GM21717 (cell line): ENCODE data around the gene RAB11FIP3.

Experiments
- ATAC-seq: cut with Tn5 transposase; IDR thresholded peaks from one replicate; pipeline ENCODE4 v1.9.1; 2021; ENCODE audit warnings: mild to moderate bottlenecking, moderate library complexity; ENCODE audit not compliant: unreplicated experiment

The RAB11FIP3 gene

GRCh38 chr16:529012-529575 is 103.6 kb downstream of the RAB11FIP3 start:
- ATAC-seq: no peak

- ATAC-seq: no peak
Measured at GRCh38 chr16:530111-530817, 104.8 kb downstream of the RAB11FIP3 start.

- ATAC-seq: no peak
Measured at GRCh38 chr16:531494-532125, 106.2 kb downstream of the RAB11FIP3 start.

DNA sequence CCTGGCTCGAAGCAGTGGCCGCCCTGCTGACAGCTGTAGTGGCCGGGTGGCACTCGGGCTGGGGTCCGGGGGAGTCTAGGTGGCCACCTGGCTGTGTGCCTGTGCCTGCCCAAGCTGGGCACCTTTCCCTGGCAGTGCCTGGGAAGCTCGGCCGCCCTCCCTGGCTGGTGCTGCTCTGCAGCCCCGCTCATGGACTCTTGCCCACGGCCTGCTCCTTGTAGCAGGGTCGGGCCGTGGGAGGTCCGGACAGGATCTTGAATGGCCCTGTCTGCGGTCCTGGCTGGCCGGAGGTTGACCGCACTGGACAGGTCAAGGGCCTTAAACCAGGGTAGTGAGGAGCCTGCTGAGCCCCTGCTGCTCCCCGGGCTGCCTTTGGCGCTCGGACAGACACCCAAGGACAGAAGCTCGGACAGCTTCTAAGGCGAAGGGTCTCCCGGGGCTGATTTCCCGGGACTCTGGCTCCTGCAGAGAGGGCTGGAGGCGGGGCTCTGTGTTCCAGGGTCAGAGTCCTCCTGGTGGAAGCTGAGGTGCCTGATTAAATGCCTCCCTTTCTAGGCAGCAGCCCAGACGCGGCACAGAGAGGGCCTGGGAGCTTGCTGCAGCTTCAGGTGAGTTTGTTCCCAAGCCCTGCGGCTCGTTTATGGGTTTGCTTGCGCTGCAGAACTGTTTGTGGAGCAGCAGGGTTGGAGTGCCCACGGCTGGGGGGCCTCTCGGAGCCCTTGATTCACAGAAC is 108.1 kb downstream of the RAB11FIP3 start:
- ATAC-seq: no peak

- ATAC-seq: no peak
Measured at GRCh38 chr16:534135-534534, 108.7 kb downstream of the RAB11FIP3 start.

DNA sequence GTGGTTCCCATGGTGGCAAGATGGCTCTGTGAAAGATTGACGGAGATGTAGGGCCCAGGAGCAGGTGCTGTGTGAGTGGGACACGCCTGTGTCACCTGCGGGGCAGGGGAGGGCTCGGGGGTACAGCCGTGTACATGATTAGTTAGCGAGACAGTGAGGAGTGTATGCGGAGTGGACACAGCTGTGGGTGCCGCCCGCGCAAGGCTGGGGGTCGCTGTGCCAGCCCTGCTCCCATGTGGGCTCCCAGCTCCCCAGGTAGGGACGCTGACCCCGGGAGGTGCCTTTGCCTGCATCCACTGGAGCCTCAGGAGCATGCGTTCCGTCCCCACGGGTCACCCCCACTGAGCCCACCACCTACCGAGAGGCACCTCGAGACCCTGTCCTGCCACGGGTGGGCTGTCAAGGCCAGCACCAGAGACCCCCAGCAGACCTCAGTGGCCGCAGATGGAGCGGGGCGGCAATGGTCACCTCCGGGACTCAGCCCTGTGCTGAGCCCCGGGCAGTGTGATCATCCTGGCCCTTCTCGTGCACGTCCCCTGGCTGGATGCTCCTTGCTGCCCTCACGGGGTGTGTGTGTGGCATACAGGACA is 109.5 kb downstream of the RAB11FIP3 start:
- ATAC-seq: no peak

DNA sequence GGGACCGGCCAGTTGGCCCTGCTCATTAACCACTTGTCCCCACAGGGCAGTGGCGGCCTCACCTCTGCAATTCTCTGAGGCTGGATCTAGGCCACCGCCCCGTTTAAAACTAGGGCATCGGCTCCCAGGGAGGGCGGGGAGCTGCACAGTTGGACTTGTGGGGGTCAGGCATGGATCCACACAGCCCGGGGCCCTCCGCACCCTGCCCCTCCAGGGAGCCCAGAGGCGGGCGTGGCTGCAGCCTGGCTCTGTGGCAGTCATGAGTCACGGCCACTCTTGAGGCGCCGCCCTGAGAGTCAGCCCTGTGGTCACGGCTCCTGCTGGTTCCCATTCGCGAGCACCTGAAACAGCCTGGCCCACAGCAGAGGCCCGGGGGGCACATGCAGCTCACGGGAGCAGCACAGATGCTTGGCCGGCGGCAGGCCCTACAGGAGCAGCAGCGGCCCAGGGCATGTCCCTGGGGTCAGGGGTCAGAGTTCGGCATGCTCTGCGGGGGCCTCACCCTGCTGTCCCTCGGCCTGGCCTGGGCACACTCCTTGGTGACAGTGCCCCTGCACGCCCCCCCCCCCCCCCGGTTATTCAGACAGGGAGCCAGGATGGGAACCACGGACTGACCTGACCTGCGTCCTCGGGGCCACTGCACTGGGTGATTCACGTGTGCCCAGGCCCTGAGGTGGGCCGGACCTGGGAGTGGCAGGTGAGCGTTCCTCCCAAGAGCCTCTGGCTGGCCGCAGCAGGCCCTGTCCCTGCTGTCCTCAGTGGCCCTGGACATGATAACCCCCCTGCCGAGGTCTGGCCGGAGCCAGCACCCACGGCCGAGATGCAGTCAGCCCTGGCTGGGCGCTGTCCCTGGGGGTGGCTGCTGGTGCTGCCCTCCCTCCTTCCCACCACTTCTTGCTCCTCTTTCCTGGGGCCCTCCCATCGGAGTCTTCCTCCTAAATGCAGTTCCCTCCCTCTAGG is 110.3 kb downstream of the RAB11FIP3 start:
- no peak for ATAC-seq

DNA sequence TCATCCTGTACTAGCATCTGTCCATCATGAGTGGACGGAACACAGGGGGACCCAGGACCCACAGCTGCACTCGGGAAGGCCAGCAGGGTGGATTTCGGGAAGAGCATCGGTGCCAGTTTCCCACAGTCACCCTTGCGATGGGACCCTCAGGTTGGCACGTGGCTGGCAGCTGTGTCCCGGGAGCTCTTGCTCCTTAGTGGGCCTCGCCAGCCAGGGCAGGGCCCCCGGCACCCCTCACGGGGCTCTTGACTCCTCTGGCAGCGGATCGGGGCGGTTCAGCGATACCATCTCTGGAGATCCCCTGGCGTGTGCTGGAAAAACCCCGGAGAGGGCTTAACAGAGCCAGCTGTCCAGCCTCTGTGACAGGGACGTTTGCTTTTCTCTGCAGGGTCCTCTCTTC is 111.3 kb downstream of the RAB11FIP3 start:
- ATAC-seq: no peak

GRCh38 chr16:537415-538335 is 112.2 kb downstream of the RAB11FIP3 start:
- no peak for ATAC-seq

DNA sequence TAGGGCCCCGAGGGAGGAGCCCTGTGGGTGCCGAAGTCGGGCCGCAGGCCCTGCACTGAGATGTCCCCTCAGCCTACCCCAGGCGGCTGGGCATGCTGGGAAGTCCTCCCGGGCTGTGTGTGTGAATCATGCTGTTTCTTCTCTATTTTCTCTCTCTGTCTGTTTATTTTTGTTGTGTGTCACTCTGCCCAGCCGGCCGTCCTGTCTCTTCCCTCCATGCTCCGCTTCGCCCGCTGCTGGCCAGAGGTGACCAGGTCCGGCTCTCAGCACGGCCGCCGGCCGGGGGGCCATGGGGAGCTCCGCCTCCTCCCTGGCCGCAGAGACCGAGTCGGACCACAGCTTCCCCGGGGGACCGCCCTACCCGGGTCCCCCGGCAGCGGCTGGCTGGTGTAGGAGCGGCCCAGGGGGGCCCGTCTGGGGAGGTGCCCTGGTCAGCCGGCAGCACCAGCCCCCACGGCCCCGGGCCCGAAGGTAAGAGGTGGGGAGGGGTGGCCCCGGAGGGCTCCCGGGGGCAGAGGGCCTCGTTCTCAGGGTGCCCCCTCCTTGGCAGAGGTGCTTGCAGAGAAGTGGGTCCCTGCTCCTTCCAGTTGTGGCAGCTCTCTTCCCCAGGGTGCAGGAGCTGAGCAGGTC is 114.6 kb downstream of the RAB11FIP3 start:
- ATAC-seq: no peak

- ATAC-seq: no peak
Measured at GRCh38 chr16:540645-541340, 115.3 kb downstream of the RAB11FIP3 start.

DNA sequence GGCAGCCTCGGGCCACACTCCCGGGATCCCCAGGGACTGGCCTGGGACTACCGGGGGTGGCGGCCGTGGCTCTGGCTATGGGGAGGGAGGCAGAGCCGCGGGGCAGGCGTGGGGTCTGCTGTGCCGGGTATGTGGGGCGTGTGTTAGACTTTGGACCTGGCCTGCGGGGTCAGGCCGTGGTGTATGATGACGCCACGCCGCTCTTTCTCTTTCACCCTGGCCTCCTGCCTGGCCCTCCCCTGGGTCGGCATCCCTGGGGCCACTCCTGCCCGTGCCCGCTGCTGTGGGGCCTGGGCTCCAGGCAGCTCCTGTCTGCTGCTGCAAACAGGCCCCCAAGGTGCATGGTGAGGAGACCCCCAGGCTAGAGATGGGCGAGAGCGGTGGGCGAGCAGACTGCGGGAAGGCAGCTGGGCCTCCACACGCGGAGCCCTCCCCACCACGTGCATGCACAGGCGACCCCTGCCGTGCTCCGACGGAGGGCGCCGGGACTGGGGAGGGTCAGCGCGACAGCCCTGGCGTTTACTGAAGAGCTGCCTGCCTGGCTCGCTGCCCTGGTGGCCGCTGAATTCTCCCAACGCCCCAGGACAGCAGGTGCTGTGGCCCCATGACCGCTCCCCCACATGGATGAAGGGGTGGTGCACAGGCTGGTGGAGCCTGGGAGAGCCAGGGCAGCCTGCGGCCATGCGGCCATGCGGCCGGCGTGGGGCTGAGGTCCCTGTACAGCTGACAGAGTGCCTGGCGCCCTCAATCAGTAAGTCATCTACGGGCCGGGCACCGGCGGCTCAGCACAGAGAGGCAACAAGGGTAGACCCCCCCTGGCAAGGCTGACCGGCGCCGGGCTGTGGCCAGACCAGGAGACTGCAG is 118.1 kb downstream of the RAB11FIP3 start:
- ATAC-seq: no peak

- no peak for ATAC-seq
Measured at GRCh38 chr16:544517-544916, 119.1 kb downstream of the RAB11FIP3 start.

- no peak for ATAC-seq
Measured at GRCh38 chr16:546909-547770, 121.7 kb downstream of the RAB11FIP3 start.

DNA sequence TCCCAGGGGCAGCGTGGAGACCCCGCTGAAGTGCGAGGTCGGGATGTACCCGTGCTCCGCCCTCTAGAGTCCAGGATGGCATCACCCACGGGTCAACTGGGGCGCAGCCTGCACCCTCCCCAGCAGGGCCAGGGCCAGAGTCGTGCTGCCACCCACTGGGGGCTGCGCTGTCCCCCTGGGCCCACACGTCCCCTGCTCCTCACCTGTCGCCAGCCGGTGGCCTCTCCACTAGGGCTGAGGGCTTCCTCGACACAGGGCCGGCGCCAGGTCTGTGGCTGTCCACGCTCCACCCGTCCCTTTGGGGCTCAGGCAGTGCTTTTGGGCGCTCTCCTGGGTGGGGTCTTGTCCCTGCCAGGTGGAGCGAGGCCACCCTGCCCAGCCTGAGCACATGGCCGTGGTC is 123.1 kb downstream of the RAB11FIP3 start:
- no peak for ATAC-seq
